ENCODE data around the gene SP110.
"Not testable (repeated sequence)": the region's sequence is repeated elsewhere in the genome, so short reads cannot be mapped to it uniquely, and the experiment has no call there.

The SP110 gene

GRCh38 chr2:230137902-230138539, 81.8 kb downstream of the SP110 start:
- DNase-seq = no peak

DNA sequence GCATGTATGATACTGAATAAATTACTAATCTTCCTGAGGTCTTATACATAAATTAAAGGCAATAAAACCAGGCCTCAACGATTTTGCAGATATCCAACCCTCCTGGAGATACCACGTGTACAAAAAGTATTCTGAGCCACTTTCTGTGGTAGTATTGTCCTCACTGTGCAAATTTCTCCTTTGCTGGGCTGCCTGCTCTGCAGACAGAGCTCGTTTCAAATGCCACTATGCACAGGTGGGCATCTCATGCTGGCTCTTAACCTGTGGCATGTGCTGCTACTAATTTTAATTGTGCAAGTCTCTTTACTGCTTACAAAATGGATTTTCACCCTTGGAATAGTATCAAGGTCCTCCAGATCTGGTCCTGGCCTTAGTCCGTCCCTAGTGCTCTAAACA, 84.7 kb downstream of the SP110 start:
- TF ChIP-seq POLR2A (IDR thresholded peaks at IDR 0.05; ENCODE audit: low read length) = no peak
- TF ChIP-seq GATA1 (IDR thresholded peaks at IDR 0.05; ENCODE audit: low read depth, low read length) = no peak
- DNase-seq = no peak

More at GRCh38 chr2:230137902-230138539, 81.8 kb downstream of the SP110 start:
- TF ChIP-seq POLR2A (IDR thresholded peaks at IDR 0.05; ENCODE audit: low read length) (no peak), GATA1 (IDR thresholded peaks at IDR 0.05; ENCODE audit: low read depth, low read length) (no peak)

DNA sequence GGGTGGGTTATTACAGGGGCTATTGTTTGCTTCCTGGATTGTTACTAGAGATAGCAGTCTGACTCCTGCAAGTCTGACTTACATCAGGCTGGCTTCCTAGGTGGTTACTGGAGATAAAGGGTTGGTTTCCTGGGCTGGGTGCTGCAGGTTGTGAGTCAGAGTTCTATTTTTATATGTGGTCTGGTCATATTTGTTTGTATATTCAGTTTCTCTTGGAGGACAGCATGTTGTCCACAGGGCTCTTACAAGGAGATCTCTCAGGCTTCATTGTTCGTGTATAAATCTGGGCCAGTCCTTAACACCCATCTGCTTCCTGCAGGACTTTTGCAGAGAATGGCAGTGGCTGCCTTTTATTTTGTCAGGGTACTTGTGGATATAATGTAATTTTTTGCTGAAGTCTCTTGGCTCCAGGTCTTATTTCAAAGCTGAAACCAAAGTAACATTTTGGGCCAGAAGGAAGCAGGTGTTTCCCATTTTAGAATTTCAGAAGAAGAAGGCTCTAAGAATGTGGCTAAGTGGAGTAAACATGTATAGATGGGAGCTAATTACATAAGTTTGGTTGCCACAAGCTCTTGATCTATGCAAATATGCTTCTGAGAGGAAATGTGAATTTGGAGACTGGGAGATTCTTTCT, 85.2 kb downstream of the SP110 start:
- TF ChIP-seq POLR2A (IDR thresholded peaks at IDR 0.05; ENCODE audit: low read length) = no peak
- TF ChIP-seq GATA1 (IDR thresholded peaks at IDR 0.05; ENCODE audit: low read depth, low read length) = no peak
- no peak for DNase-seq

DNA sequence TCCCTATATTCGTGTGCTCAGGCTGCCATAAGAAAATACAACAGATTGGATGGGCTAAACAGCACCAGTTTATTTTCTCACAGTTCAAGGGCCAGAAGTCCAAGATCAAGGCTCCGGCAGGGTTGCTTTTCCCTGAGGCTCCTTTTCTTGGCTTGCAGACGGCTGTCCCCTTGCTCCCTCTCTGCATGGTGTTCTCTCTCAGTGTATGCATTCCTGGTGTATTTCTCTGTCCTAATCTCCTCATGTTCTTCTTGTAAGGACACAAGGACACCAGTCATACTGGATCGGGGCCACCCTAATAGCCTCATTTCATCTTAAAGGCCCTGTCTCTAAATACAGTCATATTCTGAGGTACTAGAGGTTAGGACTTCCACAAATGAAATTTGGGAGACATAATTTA, 88.4 kb downstream of the SP110 start:
- no peak for DNase-seq
- TF ChIP-seq GATA1 (IDR thresholded peaks at IDR 0.05; ENCODE audit: low read depth, low read length) (no peak), POLR2A (IDR thresholded peaks at IDR 0.05; ENCODE audit: low read length) (no peak)

DNA sequence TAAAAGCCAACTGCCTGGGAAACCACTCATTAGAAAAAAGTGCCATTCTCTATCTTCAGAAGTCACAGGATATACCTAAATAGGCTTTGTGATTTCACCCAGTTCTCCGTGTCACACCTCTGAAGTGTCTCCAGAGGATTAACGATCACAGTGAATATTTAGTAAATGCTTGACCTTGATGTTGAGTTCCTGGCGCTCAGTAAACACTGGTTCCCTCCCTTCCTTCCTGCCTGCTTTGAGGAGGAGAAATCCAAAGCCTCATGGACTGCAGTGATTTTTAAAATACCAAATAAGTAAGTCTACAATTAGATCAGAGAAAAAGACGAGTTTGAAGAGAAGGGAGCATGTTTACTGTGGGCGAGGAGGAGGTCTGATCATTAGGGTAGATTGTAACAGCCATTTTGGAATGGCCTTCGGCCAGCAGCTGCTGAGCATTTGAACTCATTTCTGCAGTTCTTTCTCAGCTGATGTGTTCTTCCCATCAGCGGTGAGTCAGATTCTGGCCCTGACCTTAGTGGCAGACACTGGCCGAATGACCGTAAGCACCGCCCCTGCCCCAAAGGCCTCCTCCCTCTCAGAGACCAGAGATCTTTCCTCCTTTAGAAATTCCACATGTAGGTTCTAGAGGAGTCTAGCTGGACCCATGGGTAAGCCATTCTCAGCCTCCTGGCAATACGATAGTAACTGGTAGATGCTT, 89.0 kb downstream of the SP110 start:
- TF ChIP-seq POLR2A (IDR thresholded peaks at IDR 0.05; ENCODE audit: low read length) (no peak), GATA1 (IDR thresholded peaks at IDR 0.05; ENCODE audit: low read depth, low read length) (no peak)
- DNase-seq = no peak

- TF ChIP-seq POLR2A (IDR thresholded peaks at IDR 0.05; ENCODE audit: low read length) (no peak), GATA1 (IDR thresholded peaks at IDR 0.05; ENCODE audit: low read depth, low read length) (no peak)
- no peak for DNase-seq
Observed at GRCh38 chr2:230129343-230129742, 90.4 kb downstream of the SP110 start.

DNA sequence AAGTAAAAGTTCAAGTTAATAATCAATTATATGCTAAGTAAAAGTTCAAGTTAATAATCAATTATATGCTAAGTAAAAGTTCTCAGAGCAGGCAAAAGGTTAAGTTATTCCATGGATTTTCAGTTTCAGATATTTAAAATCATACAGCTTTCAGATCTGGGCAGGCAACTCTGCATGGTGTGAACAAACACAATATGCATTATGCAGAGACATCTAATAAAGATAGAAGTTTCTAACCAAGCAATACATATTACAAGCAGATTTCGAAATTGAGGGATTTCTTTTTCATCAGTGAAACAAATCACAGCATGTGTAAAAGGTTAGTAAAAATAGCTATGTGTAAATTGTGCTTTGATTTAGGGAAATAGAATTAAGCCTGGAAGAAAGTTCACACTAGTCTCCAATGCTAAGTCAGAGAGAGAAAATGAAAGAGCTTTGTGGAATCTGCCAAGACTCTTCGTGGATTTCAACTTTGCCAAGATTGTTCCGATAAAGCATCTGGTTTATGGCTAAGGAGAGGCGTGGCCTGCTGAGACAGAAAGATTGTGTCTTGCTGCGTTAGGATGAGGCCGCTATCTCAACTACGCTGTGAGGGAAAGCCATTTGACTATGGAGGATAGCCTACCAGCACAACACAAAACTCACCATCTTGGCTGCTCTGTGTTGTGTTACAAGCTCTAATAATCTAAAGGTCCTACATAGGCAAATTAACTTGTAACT, 91.0 kb downstream of the SP110 start:
- no peak for TF ChIP-seq GATA1 (IDR thresholded peaks at IDR 0.05; ENCODE audit: low read depth, low read length)
- no peak for TF ChIP-seq POLR2A (IDR thresholded peaks at IDR 0.05; ENCODE audit: low read length)
- no peak for DNase-seq

GRCh38 chr2:230127195-230127594, 92.6 kb downstream of the SP110 start:
- no peak for DNase-seq
- TF ChIP-seq POLR2A (IDR thresholded peaks at IDR 0.05; ENCODE audit: low read length) (no peak), GATA1 (IDR thresholded peaks at IDR 0.05; ENCODE audit: low read depth, low read length) (no peak)

DNA sequence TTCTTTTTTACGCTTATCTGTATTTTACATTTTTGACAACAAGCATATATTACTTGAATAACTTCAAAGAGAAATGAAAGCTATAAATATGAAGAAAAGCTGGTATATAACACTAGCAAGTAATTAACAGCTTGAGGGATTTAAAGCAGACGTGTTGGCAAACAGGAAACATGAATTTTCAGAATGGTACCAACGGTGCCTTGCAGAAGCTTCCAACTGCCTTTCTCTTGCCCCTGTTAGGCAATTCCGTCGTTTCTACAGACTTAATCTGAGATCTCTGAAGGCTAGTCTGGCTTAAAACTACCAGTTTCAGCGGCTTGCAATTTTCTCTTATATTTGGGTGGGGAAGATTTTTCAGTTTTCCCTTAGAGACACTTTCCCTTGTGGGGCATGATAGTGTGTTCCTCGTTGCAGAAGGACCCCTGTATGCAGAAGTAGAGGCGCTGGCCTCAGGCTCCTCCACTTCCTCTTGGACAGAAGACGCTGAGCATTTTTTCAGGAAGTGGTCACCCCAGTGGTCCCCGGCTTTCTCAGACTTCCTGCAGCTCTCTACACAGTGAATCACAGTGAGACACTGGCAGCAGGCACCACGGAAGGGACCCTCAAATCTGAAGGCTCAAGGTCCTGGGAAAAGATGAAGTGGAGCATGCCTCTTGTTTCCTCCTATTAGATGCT, 94.9 kb downstream of the SP110 start:
- no peak for DNase-seq
- TF ChIP-seq POLR2A (IDR thresholded peaks at IDR 0.05; ENCODE audit: low read length) = no peak
- no peak for TF ChIP-seq GATA1 (IDR thresholded peaks at IDR 0.05; ENCODE audit: low read depth, low read length)

- no peak for DNase-seq
- TF ChIP-seq GATA1 (IDR thresholded peaks at IDR 0.05; ENCODE audit: low read depth, low read length) (no peak), POLR2A (IDR thresholded peaks at IDR 0.05; ENCODE audit: low read length) (no peak)
Observed at GRCh38 chr2:230124235-230124634, 95.5 kb downstream of the SP110 start.

- DNase-seq = not testable (repeated sequence)
Observed at GRCh38 chr2:230120376-230120775, 99.4 kb downstream of the SP110 start.

DNA sequence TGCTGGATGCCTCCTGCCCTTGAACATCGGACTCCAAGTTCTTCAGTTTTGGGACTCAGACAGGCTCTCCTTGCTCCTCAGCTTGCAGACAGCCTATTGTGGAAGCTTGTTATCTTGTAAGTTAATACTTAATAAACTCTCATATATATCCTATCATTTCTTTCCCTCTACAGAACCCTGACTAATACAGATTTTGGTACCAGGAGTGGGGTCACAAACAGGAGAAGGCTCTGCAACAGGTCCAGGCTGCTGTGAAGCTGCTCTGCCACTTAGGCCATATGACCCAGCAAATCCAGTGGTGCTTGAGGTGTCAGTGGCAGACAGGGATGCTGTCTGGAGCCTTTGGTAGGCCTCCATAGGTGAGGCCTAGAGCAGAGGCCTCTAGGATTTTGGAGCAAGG, 100.0 kb downstream of the SP110 start:
- not testable (repeated sequence) for DNase-seq

Data from erythroblast (primary cell).